ENCODE measurements around the gene RAB34. TPM values are rescaled to one million over a fixed set of nuclear protein-coding genes. Genes with fewer than 3 reads are reported as not detected.

Gene RAB34
- total RNA-seq, 1 experiment from 2014 or later: 189 TPM

- H3K27me3 ChIP-seq (ENCODE audit: insufficient read depth, low read length): no peaks in the 10 kb centered on the region
- H3K4me1 ChIP-seq (ENCODE audit: insufficient read depth, low read length): peaks cover 5% of the 10 kb centered on the region; the same call in 1 of the 2 replicates
- Mint-ChIP-seq H3K36me3 (ENCODE audit: insufficient read depth in 1 of 3, low read depth in 3 of 3) (peaks cover 36 to 64% (median 40%) of the 10 kb centered on the region in 3 experiments; a peak in 6 of 7 replicates), H3K4me1 (peaks cover 17 to 34% of the 10 kb centered on the region in 2 experiments), H3K9me3 (no peaks in the 10 kb centered on the region), H3K4me3 (peak overlapping the region; percentile 87 to 93), H3K27me3 (ENCODE audit: low read depth) (no peaks in the 10 kb centered on the region; the same call in none of the 2 replicates), H3K27ac (peak overlapping the region; percentile 89 to 98 (median 97))
- WGBS (ENCODE audit: extremely low coverage, insufficient read length, low lambda C conversion rate): no CpG with 5 or more reads among the region's 4 CpGs
- no peak overlapping the region for H2BK5ac ChIP-seq (ENCODE audit: insufficient read length, low read length)
- peak overlapping the region; percentile 82 for H3K18ac ChIP-seq (ENCODE audit: insufficient read length, low read depth, low read length)
- H2BK12ac ChIP-seq (ENCODE audit: insufficient read length, low read depth, low read length): no peak overlapping the region
- peak; percentile 69 for DNase-seq
- H3K4me2 ChIP-seq (ENCODE audit: insufficient read depth, insufficient read length, low read length): peak overlapping the region; percentile 84
- H2BK120ac ChIP-seq (ENCODE audit: low read depth, low read length, poor library complexity, severe bottlenecking): no peak overlapping the region
- no peak overlapping the region for H4K8ac ChIP-seq (replicated peaks; ENCODE audit: insufficient read length, low read depth, low read length)
- H2BK15ac ChIP-seq (ENCODE audit: low read depth, low read length): no peak overlapping the region
- H2AFZ ChIP-seq (ENCODE audit: low read length): no peak overlapping the region
- H3T11ph ChIP-seq (ENCODE audit: low read length): no peak overlapping the region
- H3K79me1 ChIP-seq (ENCODE audit: insufficient read depth, low read depth, low read length, poor library complexity, severe bottlenecking): no peaks in the 10 kb centered on the region
- TF ChIP-seq CTCF (conservative IDR thresholded peaks at IDR 0.05): no peak
- no peaks in the 10 kb centered on the region for H4K20me1 ChIP-seq (ENCODE audit: control insufficient read depth, insufficient read depth, insufficient read length)
- H3K9ac ChIP-seq (ENCODE audit: extremely low read depth, insufficient read length, low read length): peak overlapping the region; percentile 66
- no peak overlapping the region for H3K23ac ChIP-seq (ENCODE audit: insufficient read length, low read depth, low read length)
- H3K4ac ChIP-seq (ENCODE audit: low read depth, low read length): no peak overlapping the region
- no peak overlapping the region for H2AK5ac ChIP-seq (ENCODE audit: insufficient read length, low read length)
- no peak overlapping the region for H3K56ac ChIP-seq (ENCODE audit: insufficient read length, low read depth, low read length)
- peaks cover 15% of the 10 kb centered on the region for H3K23me2 ChIP-seq (ENCODE audit: insufficient read length, low read depth, low read length, poor library complexity, severe bottlenecking)
- peak overlapping the region; percentile 38; the same call in 1 of the 2 replicates for H3K14ac ChIP-seq (ENCODE audit: insufficient read depth, low read length)
- no peak overlapping the region for H2BK20ac ChIP-seq (ENCODE audit: low read depth, low read length, poor library complexity, severe bottlenecking)
- no peak overlapping the region for H4K91ac ChIP-seq (ENCODE audit: insufficient read length, low read depth, low read length)
- H3K9me3 ChIP-seq (ENCODE audit: control insufficient read depth, low read depth, low read length): no peaks in the 10 kb centered on the region
- no peak overlapping the region for H4K5ac ChIP-seq (ENCODE audit: insufficient read length, low read depth, low read length)
- H3K79me2 ChIP-seq (ENCODE audit: insufficient read depth, low read length): peaks cover 16% of the 10 kb centered on the region; the same call in 1 of the 2 replicates
- no peak overlapping the region for H3K27ac ChIP-seq (ENCODE audit: insufficient read length, low read depth, low read length)
These were observed 28.2 kb upstream of the RAB34 start for GRCh38 chr17:28745786-28746411.

Data from H9 (cell line).